Cardiac fibroblast (primary cell): ENCODE results near the gene CFDP1.

Experiments
- DNase-seq, 2 donors: peaks; one replicate each; pipeline versions ENCODE4 v3.0.0 to v3.0.0-alpha.2; 2010; ENCODE audit warnings: low read depth in 2 of 2
- H3K4me3 ChIP-seq, 2 donors: replicated peaks in 1 of 2; 1 replicate in 1 of 2; 2 replicates in 1 of 2; pipeline ENCODE4 v1.5.1; 2011; ENCODE audit warnings: low read depth in 2 of 2, low read length in 2 of 2, mild to moderate bottlenecking in 2 of 2, moderate library complexity in 1 of 2
- TF ChIP-seq, protein P1 (sequence below): IDR thresholded peaks from one replicate; pipeline ENCODE4 v1.5.1; 2011; ENCODE audit warnings: low read depth, mild to moderate bottlenecking, low read length, inconsistent platforms

Gene CFDP1

DNA sequence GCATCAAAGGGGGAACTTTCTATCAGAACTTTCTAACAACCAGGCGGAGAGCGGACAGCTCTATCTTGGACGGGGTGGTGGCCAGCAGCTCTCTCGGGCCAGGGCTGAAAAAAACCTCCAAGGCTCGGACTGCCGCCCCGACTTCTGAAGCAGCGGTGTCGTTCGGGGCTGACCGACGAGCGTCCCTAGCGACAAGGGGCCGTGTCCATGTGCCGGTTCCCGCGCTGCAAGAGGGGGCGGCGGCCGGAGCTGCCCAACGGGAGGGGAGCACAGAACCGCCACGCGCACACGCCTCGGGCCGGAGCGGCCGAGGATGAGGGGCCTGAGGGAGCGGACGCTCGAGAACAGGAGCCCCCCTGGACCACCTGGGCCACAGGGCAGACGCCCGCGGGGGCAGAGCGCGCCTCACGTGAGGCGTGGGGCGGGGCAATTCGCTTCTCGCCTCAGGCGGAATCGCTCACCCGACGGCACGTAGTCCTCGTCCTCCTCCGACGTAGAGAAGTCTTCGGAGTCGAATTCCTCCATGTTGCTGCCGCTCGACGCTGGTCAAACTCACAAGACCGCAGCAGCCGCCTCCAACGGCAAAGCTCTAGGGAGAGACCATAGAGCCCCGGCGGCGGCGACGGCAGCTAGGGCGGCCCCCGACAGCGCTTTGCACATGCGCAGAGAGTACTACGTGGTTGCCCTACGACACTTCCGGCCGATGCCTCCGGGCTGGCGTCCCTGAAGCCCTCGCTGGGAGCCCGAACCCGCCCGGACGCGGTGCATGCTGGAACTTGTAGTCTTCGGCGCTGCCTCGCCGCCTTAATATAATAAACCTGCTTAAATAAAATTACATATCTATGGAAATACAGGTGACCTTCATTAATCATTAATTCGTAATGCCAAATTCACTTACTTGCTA, at the start of gene CFDP1:
CFDP1 (minus strand) TSS at position 676 of the 904 bp plus-strand sequence; CDS start at position 525, 151 bp downstream.
- peak; percentile 95 to 96 for DNase-seq
- TF ChIP-seq, protein P1, sequence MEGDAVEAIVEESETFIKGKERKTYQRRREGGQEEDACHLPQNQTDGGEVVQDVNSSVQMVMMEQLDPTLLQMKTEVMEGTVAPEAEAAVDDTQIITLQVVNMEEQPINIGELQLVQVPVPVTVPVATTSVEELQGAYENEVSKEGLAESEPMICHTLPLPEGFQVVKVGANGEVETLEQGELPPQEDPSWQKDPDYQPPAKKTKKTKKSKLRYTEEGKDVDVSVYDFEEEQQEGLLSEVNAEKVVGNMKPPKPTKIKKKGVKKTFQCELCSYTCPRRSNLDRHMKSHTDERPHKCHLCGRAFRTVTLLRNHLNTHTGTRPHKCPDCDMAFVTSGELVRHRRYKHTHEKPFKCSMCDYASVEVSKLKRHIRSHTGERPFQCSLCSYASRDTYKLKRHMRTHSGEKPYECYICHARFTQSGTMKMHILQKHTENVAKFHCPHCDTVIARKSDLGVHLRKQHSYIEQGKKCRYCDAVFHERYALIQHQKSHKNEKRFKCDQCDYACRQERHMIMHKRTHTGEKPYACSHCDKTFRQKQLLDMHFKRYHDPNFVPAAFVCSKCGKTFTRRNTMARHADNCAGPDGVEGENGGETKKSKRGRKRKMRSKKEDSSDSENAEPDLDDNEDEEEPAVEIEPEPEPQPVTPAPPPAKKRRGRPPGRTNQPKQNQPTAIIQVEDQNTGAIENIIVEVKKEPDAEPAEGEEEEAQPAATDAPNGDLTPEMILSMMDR: no peak
- peak within 1 kb of the TSS; percentile 92 to 93 for H3K4me3 ChIP-seq

GRCh38 chr16:75482434-75483205, 49.3 kb upstream of the CFDP1 start:
- TF ChIP-seq, protein P1: no peak
- no peak overlapping the region for H3K4me3 ChIP-seq
- DNase-seq: no peak

DNA sequence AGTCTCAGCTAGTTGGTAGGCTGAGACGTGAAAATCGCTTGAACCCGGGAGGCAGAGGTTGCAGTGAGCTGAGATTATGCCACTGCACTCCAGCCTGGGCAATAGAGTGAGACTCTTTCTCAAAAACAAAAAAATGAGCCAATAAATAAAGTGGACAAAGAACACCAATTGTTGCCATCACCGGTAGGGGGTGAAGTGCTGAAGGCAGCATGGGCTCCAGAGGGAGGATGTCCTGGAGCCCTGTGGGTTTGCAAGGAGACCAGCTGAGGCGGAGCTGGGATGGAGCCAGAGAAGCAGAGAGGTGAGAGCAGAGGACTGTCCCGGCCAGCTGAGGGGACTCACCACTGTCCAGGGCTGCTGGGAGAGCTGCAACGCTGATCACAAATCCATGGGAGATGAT, 48.2 kb upstream of the CFDP1 start:
- H3K4me3 ChIP-seq: no peak overlapping the region
- TF ChIP-seq, protein P1: no peak
- DNase-seq: no peak

GRCh38 chr16:75479421-75479990, 46.2 kb upstream of the CFDP1 start:
- no peak for DNase-seq
- H3K4me3 ChIP-seq: no peak overlapping the region
- TF ChIP-seq, protein P1: no peak

DNA sequence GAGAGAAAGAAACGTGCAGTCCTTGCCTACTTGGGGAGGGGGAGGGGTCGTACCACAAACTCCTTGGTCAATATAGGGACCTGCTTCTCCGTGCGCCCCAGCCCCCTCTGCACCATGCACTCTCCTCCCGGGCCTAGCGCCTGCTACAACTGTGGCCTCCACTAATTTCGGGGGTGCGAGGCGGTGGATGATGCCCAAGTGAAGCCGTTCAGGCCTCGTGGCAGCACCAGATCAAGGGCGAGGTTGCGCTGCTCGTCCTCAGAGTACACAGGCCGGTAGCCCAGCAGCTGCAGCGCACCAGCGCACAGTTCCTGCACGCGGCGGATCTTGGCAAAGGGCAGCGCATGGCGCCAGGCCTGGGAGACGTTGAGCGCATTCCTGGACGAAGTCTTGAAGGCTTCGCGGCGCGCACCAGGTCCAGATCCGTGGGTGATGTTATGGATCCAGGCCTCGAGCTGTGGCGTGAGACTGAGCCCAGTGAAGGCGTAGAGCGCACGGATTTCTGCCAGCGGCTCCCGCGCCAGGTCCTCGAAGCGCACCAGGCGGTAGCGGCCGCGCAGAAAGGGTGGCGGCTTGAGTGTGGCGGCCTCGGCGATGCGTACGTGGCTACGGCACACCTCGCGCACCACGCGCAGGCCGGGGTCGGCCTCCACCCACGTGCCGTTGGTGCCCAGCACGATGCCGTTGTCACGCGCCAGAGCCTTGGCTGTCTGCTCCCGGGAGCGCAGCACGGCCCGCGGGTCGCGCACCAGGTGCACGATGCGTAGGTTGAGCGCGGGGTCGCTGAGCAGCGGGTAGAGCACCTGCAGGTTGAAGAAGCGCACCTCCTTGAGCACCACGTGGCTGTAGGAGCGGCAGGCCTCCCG, 45.4 kb upstream of the CFDP1 start:
- TF ChIP-seq, protein P1: no peak
- no peak for DNase-seq
- no peak overlapping the region for H3K4me3 ChIP-seq
